ENCODE results near the gene AATK.

AATK gene

DNA sequence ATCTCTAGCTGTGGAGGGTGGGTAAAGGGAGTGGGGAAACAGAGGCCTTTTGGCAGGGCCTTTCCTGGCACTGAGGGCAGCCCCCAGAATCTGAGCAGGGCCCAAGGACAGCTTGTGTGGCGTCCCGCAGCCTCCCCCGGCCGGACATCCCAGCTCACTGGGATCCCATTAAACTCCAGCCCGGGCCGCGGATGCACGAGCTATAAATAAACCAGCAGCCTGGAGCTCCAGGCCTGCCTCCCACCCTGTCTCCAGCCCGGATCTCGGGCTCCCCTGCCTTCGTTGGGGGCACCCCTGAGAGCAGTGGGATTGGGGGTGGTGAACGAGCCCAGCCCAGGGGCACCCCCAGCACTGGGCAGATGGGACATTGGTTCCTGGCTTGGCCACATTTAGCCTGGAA lies 13.8 kb upstream of the AATK start:
- DNase-seq = no peak

DNA sequence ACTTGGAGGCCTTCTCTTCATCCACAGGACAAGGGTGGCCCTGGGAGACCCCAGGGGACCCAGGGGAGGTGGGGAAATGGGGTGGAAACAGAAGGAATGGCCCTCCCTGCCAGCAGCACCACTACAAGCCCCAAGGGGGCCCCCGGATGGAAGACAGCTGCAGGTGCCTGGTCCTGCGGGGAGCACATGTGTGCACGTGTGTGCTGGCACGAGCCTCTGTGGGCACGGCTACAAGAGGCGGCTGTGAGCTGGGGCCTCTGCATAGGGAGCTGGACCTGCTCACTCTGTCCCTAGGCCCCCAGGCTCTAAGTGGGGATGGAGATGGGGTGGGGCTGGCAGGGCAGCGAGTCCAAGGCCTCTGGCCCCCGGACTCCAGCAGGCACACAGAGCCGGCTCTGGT lies 13.2 kb upstream of the AATK start:
- no peak for DNase-seq

- no peak for DNase-seq
These were observed 12.4 kb upstream of the AATK start for GRCh38 chr17:81178136-81179091.

DNA sequence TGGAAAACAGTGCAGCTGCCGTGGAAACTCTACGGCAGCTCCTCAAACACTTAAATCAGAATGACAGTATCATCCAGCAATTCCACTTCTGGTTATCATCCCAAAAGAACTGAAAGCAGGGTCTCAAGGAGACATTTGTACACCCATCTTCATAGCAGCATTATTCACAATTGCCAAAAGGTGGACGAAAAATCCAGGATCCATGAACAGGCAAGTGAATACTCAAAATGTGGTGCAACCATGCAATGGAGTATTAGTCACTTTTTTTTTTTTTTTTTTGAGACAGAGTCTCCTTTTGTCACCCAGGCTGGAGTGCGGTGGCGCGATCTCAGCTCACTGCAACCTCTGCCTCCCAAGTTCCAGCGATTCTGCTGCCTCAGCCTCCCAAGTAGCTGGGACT lies 10.6 kb upstream of the AATK start:
- no peak for DNase-seq

DNA sequence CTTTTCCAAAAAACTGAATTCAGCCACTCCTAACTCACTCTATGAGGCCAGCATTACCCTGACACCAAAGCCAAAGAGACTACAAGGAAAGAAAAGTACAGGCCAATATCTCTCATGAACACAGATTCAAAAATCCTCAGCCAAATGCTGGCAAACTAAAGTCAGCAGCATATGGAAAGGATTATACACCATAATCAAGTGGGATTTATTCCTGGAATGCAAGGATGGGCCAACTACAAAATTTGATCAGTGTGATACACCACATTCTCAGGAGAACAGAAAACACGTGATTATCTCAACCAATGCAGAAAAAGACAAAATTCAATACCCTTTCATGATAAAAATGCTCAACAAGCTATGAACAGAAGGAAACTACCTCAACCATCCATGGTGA lies 7.7 kb upstream of the AATK start:
- DNase-seq = no peak

DNA sequence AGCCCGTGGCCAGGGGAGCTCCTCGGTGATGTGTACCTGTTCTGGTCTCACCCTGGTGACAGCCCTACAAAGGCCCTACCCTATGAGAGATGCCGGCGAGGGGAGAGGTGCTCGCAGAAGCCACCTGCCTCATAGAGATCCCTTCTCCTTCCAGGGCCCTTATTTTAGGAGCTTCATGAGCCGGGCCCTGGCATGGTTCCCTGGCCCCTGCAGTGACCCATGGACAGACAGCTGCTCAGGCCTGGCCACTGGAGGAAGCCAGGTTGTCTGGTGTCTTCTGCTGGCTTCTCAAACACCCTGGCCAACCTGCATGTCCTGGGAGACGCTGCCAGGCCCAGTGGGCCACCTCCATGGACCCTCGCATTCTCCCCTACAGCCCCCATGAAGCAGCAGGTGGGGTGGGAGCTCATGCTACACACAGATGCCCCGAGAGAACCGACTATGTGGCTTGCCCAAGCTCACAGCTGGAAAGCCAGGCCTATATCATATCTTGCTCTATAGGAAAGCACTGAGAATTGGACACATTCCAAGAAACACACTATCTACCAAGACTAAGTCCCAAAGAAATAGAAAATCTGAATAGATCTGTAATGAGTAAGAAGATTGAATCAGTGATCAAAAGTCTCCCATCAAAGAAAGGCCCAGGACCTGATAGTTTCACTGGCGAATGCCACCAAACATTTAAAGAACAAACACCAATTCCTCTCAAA lies 7.2 kb upstream of the AATK start:
- DNase-seq = no peak

- no peak for DNase-seq
These were observed 5.9 kb upstream of the AATK start for GRCh38 chr17:81171941-81172340.

DNA sequence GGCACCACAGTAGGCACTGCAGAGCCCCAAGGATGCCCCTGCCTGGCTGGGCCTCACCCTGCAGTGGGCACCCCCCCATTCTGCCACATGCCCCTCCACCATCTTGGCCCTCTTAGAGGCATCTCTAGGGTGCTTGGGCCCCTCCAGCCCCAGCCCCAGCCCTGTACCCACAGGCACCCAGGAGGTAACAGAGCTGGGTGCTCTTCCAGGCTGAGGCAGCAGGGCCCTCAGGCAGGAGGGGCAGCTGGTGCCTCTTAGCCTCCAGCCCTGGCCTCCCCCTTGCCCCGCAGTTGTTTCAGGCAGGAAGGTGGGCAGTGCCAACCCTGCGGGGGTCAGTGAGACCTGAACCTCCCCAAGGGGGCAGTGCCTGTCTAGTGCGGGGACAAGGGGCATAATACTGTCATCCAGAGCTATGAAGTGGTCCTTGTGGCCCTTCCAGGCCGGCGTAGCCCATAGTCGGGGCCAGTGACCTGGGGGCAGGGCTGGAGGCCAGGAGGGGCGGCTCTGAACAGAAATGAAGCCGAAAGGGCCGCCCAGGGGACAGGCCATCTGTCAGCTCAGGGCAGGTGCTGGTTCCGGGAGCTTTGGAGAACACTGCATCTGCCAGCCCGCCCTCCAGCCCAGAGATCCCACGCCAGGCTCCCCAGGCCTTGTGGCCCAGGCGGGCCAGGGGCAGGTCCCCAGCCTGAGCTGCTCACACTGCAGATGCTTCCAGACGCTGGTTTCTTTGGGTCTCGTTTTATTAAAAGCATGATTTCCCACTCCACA lies 4.9 kb upstream of the AATK start:
- no peak for DNase-seq

- no peak for DNase-seq
These were observed 3.9 kb upstream of the AATK start for GRCh38 chr17:81169870-81170309.

DNA sequence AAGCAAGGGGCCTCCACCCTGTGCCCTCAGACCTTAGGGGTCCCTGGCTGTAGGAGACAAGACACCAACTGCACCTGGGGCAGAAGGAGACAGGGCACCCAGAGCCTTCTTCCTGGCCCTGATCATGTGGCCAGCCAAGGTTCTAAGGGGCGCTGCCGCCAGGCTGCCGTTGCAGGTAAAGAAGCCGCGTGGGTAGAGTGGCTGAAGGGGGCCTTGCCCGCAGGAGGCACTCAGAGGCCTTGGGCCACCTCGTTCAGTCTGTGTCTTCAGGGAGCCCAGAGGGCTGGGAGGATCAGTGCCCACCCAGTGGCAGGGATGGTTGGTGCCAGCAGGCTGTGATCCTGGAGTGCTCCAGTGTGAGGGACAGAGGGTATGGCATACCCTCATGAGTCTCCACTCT lies 1.6 kb upstream of the AATK start:
- DNase-seq = no peak

GRCh38 chr17:81167194-81167524 lies 1.1 kb upstream of the AATK start:
- no peak for DNase-seq

GRCh38 chr17:81165246-81166032 lies 582 bp downstream of the AATK start, which contains the start of gene PVALEF:
Gene PVALEF, plus strand, starts transcription at chr17:81165507. Its CDS starts 15,720 bp downstream, at chr17:81181227.
- no peak for DNase-seq

GRCh38 chr17:81164371-81165245 lies 1.4 kb downstream of the AATK start:
- no peak for DNase-seq

DNA sequence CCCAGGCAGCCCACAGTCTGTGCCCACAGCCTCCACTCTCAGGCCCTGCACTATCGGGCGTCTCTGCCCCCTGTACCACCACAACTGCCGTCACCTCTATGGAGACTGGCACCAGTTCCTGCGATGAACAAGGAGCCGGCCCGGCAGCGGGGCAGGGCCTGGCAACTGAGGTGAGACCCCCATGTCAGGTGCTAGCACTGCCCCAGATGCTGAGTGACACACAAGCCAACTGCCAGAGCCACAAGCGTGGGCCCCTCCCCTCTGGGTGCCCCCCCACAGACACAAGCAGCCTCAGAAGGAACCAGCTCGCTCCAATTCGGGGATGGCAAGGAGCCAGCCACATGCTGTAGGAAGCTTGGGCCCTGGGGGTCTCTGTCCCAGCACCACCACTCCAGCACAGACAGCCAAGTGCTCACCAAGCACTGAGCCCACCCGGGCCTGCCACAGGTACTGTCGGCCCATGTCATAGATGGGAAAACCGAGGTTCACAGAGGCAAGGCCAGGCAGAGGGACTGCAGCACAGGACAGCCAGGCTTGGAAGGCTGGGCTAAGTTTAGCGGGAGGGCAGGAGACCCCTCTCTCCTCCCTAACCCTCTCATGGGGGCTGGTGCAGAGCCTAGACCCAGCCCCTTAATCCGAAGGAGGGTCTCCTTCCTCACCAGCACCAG lies 2.2 kb downstream of the AATK start:
- no peak for DNase-seq

GRCh38 chr17:81163051-81163695 lies 2.8 kb downstream of the AATK start:
- DNase-seq = no peak

GRCh38 chr17:81162491-81162890 lies 3.5 kb downstream of the AATK start:
- no peak for DNase-seq

DNA sequence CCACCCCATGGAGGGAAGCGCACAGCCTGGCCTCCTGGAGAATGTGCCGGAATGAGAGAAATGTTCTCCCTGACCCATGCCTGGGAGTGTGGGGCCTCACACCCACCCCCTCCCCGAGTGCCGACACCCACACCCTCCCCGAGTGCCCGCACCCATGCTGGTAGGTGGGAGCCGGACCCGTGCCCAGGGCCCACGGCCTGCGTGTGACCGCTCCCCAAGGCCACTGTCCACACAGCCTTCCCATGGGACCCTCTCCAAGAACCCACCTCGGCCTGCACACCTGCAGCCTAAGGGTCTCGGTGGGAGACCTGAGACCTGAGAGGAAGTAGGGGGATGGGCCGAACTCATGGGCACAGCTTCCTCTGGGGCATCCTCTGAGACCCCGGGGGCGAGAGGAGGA lies 4.0 kb downstream of the AATK start:
- no peak for DNase-seq

DNA sequence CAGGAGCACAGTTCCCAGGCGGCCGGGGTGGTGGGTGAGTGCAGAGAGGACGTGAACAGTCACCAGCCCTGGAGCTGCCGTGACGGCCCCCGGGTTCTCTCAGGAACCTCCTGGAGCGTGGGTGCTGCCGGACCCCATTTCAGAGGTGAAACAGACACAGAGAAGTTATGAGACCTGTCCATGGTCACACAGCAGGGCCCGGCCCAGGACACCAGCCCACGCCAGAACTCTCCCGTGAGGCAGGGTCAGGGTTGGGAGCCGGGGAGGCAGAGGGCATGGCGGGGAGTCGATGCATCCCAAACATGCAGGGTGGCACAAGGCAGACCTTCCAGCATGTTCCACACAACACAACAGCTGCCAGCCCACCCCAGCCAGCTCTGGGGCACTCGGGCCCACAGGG lies 4.5 kb downstream of the AATK start:
- DNase-seq = no peak

DNA sequence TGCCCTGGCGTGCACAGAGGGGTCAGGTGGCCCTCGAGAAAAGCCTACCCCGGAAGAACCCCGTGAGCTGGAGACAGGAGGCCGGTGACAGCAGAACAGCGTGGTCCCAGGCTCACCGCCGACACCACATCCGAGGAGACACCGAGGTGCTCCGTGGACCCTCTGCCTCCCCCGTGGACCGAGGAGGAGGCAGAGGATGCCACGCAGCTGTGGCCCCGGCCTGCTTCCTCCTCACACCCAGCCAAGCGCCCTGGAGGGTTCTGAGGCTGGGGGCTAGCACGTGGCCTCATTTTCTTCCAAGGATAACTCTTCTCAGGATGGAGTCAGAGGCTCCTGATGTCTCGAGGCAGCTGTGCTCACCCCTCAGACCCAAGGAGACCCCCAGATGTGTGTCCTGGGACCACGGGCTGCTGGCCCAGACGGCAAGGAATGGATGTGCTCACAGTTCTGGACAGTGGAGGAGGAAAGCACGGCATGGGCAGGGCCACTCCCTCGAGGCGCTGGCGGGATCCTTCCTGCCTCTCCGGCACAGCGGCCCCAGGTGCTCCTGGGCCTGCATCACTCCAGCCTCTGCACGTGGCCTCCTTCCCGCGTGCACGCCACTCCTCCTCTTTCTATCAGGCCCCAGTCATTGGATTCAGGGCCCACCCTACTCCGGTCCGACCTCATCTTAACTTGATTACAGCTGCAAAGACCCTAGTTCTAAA lies 5.1 kb downstream of the AATK start:
- no peak for DNase-seq

DNA sequence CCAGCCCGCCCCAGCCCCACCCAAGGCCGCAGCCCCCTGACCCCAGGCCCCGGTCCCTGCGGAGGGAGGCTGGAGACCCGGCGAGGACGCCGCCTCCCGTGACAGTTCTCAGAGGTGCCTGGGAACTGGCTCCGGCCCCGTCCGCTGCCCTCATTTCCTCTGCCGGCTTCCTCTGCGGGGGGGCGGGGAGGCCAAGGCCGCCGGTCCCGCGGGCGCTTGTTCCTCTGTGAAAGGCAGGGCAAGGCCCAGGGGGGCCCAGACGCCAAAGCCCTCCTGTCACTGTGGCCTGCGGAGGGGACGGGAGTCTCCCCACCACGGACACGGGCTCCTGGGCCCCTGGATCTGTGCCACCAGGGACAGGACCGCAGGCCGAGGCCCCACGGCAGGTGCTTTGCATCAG lies 5.7 kb downstream of the AATK start:
- no peak for DNase-seq

Data from stimulated activated CD4-positive, alpha-beta T cell treated with anti-CD3 and anti-CD28 coated beads, Interleukin-15, amount 100 ng/mL, for 24 hours (primary cell).